Suprapubic skin (tissue), 4 donors: ENCODE results near the gene TMUB2. TPM values are rescaled to one million over a fixed set of nuclear protein-coding genes. Genes with fewer than 3 reads are reported as not detected.
"Not testable (repeated sequence)": the region's sequence is repeated elsewhere in the genome, so short reads cannot be mapped to it uniquely, and the experiment has no call there.

Experiments
- DNase-seq, 2 donors: peaks; one replicate each; pipeline ENCODE4 v3.0.0-alpha.2; 2019; ENCODE audit warnings: low spot score in 2 of 2
- H3K27ac ChIP-seq: fragments of 200-600 bp; sonication (generic); one replicate; pipeline ENCODE4 v1.5.1; 2019
- H3K27me3 ChIP-seq: fragments of 200-600 bp; sonication (generic); one replicate; pipeline ENCODE4 v1.5.1; 2019
- H3K36me3 ChIP-seq: fragments of 200-600 bp; sonication (generic); one replicate; pipeline ENCODE4 v1.5.1; 2019
- H3K4me1 ChIP-seq: fragments of 200-600 bp; sonication (generic); one replicate; pipeline ENCODE4 v1.5.1; 2019
- H3K4me3 ChIP-seq: fragments of 200-600 bp; sonication (generic); one replicate; pipeline ENCODE4 v1.5.1; 2019; ENCODE audit warnings: mild to moderate bottlenecking
- H3K9me3 ChIP-seq: fragments of 200-600 bp; sonication (generic); one replicate; pipeline ENCODE4 v1.5.1; 2019
- CTCF ChIP-seq, 2 donors: fragments of 200-600 bp in 1 of 2; fragments of 450-650 bp in 1 of 2; sonication (generic) in 1 of 2; IDR thresholded peaks; one replicate each; pipeline ENCODE4 v1.5.1; 2016 to 2019; ENCODE audit warnings: antibody characterized with exemption in 2 of 2, mild to moderate bottlenecking in 1 of 2, moderate library complexity in 1 of 2
- EP300 ChIP-seq: sonication (generic); formaldehyde crosslinking; IDR thresholded peaks from one replicate; pipeline ENCODE4 v1.6.1; 2017; ENCODE audit warnings: antibody characterized with exemption
- POLR2A ChIP-seq, 2 donors: fragments of 450-650 bp; IDR thresholded peaks; one replicate each; pipeline ENCODE4 v1.6.1; 2017; ENCODE audit warnings: antibody characterized with exemption in 2 of 2, mild to moderate bottlenecking in 2 of 2, moderate library complexity in 2 of 2
- POLR2AphosphoS5 ChIP-seq, 3 donors: sonication (generic); formaldehyde crosslinking; IDR thresholded peaks; one replicate each; pipeline ENCODE4 v1.6.1; 2017; ENCODE audit warnings: antibody characterized with exemption in 3 of 3
- WGBS: methylation state at CpG from one replicate; pipeline ENCODE4 v1.1.5; 2018; 5-methylcytosine and 5-hydroxymethylcytosine counted together
- total RNA-seq, 4 donors: library from RNA; depleted of rRNA; stranded (reverse); fragments of >200 nt; gene quantifications; one replicate each; pipeline ENCODE4 v1.1.0, GENCODE V29; 2016

TMUB2 gene
- total RNA-seq, 4 donors from 2014 or later, result 31.5 to 48.8 (median 36.1) TPM

GRCh38 chr17:44236444-44236991, 49.7 kb downstream of the TMUB2 start:
- 83% methylated on average over 5 of the region's 5 CpGs for WGBS
- no peak for DNase-seq
- H3K4me1 ChIP-seq, result peaks cover 10% of the 10 kb centered on the region
- H3K9me3 ChIP-seq, result no peaks in the 10 kb centered on the region
- no peak overlapping the region for H3K4me3 ChIP-seq
- TF ChIP-seq EP300, result no peak
- TF ChIP-seq CTCF (IDR thresholded peaks at IDR 0.05), result no peak
- TF ChIP-seq POLR2A (IDR thresholded peaks at IDR 0.05), result no peak
- TF ChIP-seq POLR2AphosphoS5 (IDR thresholded peaks at IDR 0.05), result no peak
- no peak overlapping the region for H3K27ac ChIP-seq
- no peaks in the 10 kb centered on the region for H3K27me3 ChIP-seq
- no peaks in the 10 kb centered on the region for H3K36me3 ChIP-seq

- H3K36me3 ChIP-seq, H3K4me1 ChIP-seq, H3K27ac ChIP-seq, DNase-seq, H3K9me3 ChIP-seq, H3K27me3 ChIP-seq, H3K4me3 ChIP-seq: not testable (repeated sequence)
- 87% methylated on average over 7 of the region's 28 CpGs for WGBS
These were observed 51.1 kb downstream of the TMUB2 start for GRCh38 chr17:44237886-44238285.

GRCh38 chr17:44241106-44241624, 54.4 kb downstream of the TMUB2 start:
- H3K27me3 ChIP-seq, result no peaks in the 10 kb centered on the region
- no peak overlapping the region for H3K4me3 ChIP-seq
- TF ChIP-seq CTCF (IDR thresholded peaks at IDR 0.05) (no peak), EP300 (no peak), POLR2A (IDR thresholded peaks at IDR 0.05) (no peak), POLR2AphosphoS5 (IDR thresholded peaks at IDR 0.05) (no peak)
- H3K4me1 ChIP-seq, result peaks cover 4% of the 10 kb centered on the region
- DNase-seq, result no peak
- WGBS, result 65% methylated on average over 6 of the region's 6 CpGs
- H3K36me3 ChIP-seq, result no peaks in the 10 kb centered on the region
- H3K27ac ChIP-seq, result no peak overlapping the region
- no peaks in the 10 kb centered on the region for H3K9me3 ChIP-seq

Other genes starting within 250 kb of the TMUB2 start
- gene PPY, start 244.5 kb upstream of the TMUB2 start, total RNA-seq, result not detected
- gene PYY, start 233.0 kb upstream of the TMUB2 start, total RNA-seq, result not detected
- gene NAGS, start 182.3 kb upstream of the TMUB2 start, total RNA-seq, result 1 to 10 TPM in 2 of 4 donors, under 1 TPM in 2; 0.73 to 1.9 (median 0.99) TPM
- 10 to 100 TPM; 20.7 to 48.5 (median 43.6) TPM for gene TMEM101, start 172.0 kb upstream of the TMUB2 start, total RNA-seq
- gene LSM12, start 120.3 kb upstream of the TMUB2 start, total RNA-seq, result 10 to 100 TPM; 27.8 to 44.6 (median 33.3) TPM
- 10 to 100 TPM; 12.7 to 20.4 (median 15.4) TPM for gene G6PC3, start 116.2 kb upstream of the TMUB2 start, total RNA-seq
- gene HDAC5, start 63.3 kb upstream of the TMUB2 start, total RNA-seq, result 100 to 1,000 TPM; 135 to 197 (median 168) TPM
- 1 to 10 TPM; 1.6 to 3.7 (median 2.4) TPM for gene HROB, start 45.0 kb upstream of the TMUB2 start, total RNA-seq
- not detected for gene ASB16, start 16.3 kb upstream of the TMUB2 start, total RNA-seq
- 10 to 100 TPM; 44.1 to 75.0 (median 67.3) TPM for gene ATXN7L3, start 12.9 kb downstream of the TMUB2 start, total RNA-seq
- 100 to 1,000 TPM in 1 of 4 donors, 10 to 100 TPM in 3; 54.8 to 102 (median 71.8) TPM for gene UBTF, start 32.7 kb downstream of the TMUB2 start, total RNA-seq
- under 1 TPM in 3 of 4 donors, not detected in 1; 0.08 to 0.17 (median 0.10) TPM for gene SLC4A1, start 81.2 kb downstream of the TMUB2 start, total RNA-seq
- gene RUNDC3A, start 121.6 kb downstream of the TMUB2 start, total RNA-seq, result 10 to 100 TPM; 12.6 to 22.0 (median 14.7) TPM
- 100 to 1,000 TPM in 3 of 4 donors, 10 to 100 TPM in 1; 94.9 to 132 (median 111) TPM for gene SLC25A39, start 137.9 kb downstream of the TMUB2 start, total RNA-seq
- 100 to 1,000 TPM; 294 to 451 (median 340) TPM for gene GRN, start 158.3 kb downstream of the TMUB2 start, total RNA-seq
- 1 to 10 TPM; 1.2 to 2.6 (median 1.5) TPM for gene FAM171A2, start 176.9 kb downstream of the TMUB2 start, total RNA-seq
- gene ITGA2B, start 202.7 kb downstream of the TMUB2 start, total RNA-seq, result under 1 TPM in 2 of 4 donors, not detected in 2; 0.45 to 0.48 TPM